ENCODE measurements around the gene STXBP1. TPM values are rescaled to one million over a fixed set of nuclear protein-coding genes. Genes with fewer than 3 reads are reported as not detected.

The STXBP1 gene
- total and polyA plus RNA-seq, 2 of the 8 experiments (the other 6 are each of a cell fraction or from before 2014, with no cell fraction given) = 11.5 to 60.9 TPM

DNA sequence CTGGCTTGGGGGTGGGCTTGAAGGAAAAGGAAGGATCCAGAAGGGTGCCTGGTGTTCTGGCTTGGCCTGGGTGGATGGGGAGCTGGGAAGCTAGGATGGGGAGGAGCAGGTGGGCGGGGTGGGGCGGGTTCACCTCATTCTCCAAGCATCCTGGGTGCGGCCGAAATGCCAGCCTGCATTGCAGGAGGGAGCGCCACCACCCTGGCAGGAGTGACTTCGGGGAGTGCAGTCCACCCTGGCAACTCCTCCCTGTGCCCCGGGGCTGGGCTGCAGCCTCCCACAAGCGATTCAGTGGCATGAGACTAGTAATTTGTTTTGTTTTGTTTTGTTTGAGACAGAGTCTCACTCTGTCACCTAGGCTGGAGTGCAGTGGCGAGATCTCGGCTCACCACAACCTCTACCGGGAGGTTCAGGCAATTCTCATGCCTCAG is 109.3 kb downstream of the STXBP1 start (continued):
- TF ChIP-seq EGR1 (IDR thresholded peaks at IDR 0.05; ENCODE audit: borderline replicate concordance, low read depth, low read length) (no peak), HDAC6 (IDR thresholded peaks at IDR 0.05; ENCODE audit: low read depth, low read length) (no peak), KDM5A (IDR thresholded peaks at IDR 0.05; ENCODE audit: low read length) (no peak), SRF (IDR thresholded peaks at IDR 0.05; ENCODE audit: low read depth, low read length) (no peak), NANOG (IDR thresholded peaks at IDR 0.05; ENCODE audit: insufficient read depth, low read depth, low read length, poor library complexity, severe bottlenecking) (no peak), SAP30 (IDR thresholded peaks at IDR 0.05; ENCODE audit: insufficient read depth, insufficient replicate concordance, low read length) (no peak)
- TF ChIP-seq, protein P1, sequence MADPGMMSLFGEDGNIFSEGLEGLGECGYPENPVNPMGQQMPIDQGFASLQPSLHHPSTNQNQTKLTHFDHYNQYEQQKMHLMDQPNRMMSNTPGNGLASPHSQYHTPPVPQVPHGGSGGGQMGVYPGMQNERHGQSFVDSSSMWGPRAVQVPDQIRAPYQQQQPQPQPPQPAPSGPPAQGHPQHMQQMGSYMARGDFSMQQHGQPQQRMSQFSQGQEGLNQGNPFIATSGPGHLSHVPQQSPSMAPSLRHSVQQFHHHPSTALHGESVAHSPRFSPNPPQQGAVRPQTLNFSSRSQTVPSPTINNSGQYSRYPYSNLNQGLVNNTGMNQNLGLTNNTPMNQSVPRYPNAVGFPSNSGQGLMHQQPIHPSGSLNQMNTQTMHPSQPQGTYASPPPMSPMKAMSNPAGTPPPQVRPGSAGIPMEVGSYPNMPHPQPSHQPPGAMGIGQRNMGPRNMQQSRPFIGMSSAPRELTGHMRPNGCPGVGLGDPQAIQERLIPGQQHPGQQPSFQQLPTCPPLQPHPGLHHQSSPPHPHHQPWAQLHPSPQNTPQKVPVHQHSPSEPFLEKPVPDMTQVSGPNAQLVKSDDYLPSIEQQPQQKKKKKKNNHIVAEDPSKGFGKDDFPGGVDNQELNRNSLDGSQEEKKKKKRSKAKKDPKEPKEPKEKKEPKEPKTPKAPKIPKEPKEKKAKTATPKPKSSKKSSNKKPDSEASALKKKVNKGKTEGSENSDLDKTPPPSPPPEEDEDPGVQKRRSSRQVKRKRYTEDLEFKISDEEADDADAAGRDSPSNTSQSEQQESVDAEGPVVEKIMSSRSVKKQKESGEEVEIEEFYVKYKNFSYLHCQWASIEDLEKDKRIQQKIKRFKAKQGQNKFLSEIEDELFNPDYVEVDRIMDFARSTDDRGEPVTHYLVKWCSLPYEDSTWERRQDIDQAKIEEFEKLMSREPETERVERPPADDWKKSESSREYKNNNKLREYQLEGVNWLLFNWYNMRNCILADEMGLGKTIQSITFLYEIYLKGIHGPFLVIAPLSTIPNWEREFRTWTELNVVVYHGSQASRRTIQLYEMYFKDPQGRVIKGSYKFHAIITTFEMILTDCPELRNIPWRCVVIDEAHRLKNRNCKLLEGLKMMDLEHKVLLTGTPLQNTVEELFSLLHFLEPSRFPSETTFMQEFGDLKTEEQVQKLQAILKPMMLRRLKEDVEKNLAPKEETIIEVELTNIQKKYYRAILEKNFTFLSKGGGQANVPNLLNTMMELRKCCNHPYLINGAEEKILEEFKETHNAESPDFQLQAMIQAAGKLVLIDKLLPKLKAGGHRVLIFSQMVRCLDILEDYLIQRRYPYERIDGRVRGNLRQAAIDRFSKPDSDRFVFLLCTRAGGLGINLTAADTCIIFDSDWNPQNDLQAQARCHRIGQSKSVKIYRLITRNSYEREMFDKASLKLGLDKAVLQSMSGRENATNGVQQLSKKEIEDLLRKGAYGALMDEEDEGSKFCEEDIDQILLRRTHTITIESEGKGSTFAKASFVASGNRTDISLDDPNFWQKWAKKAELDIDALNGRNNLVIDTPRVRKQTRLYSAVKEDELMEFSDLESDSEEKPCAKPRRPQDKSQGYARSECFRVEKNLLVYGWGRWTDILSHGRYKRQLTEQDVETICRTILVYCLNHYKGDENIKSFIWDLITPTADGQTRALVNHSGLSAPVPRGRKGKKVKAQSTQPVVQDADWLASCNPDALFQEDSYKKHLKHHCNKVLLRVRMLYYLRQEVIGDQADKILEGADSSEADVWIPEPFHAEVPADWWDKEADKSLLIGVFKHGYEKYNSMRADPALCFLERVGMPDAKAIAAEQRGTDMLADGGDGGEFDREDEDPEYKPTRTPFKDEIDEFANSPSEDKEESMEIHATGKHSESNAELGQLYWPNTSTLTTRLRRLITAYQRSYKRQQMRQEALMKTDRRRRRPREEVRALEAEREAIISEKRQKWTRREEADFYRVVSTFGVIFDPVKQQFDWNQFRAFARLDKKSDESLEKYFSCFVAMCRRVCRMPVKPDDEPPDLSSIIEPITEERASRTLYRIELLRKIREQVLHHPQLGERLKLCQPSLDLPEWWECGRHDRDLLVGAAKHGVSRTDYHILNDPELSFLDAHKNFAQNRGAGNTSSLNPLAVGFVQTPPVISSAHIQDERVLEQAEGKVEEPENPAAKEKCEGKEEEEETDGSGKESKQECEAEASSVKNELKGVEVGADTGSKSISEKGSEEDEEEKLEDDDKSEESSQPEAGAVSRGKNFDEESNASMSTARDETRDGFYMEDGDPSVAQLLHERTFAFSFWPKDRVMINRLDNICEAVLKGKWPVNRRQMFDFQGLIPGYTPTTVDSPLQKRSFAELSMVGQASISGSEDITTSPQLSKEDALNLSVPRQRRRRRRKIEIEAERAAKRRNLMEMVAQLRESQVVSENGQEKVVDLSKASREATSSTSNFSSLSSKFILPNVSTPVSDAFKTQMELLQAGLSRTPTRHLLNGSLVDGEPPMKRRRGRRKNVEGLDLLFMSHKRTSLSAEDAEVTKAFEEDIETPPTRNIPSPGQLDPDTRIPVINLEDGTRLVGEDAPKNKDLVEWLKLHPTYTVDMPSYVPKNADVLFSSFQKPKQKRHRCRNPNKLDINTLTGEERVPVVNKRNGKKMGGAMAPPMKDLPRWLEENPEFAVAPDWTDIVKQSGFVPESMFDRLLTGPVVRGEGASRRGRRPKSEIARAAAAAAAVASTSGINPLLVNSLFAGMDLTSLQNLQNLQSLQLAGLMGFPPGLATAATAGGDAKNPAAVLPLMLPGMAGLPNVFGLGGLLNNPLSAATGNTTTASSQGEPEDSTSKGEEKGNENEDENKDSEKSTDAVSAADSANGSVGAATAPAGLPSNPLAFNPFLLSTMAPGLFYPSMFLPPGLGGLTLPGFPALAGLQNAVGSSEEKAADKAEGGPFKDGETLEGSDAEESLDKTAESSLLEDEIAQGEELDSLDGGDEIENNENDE (IDR thresholded peaks at IDR 0.05; ENCODE audit: insufficient replicate concordance, low read length) = no peak
